WTC11 (cell line): Measurements from ENCODE around the gene RABGEF1. TPM values are rescaled to one million over a fixed set of nuclear protein-coding genes. Genes with fewer than 3 reads are reported as not detected.
"Not testable (repeated sequence)": the region's sequence is repeated elsewhere in the genome, so short reads cannot be mapped to it uniquely, and the experiment has no call there.

Experiments used
- ATAC-seq: fragments of 200-7000 bp; cut with Tn5 transposase; 2 replicates; pipeline ENCODE4 v1.10.0; 2021; ENCODE audit warnings: mild to moderate bottlenecking, moderate library complexity
- CTCF ChIA-PET: fragments of 300-600 bp; sonication (Branson Sonifier 250); formaldehyde crosslinking; loops from one replicate; lab custom pipeline; 2021; ENCODE audit warnings: antibody characterized with exemption; lab: Charles Lee
- POLR2A ChIA-PET: fragments of 350-600 bp; sonication (Branson Sonifier 250); formaldehyde crosslinking; loops from one replicate; lab custom pipeline; 2021; ENCODE audit warnings: antibody characterized with exemption; lab: Charles Lee
- DNase-seq: peaks from one replicate; pipeline ENCODE4 v3.0.0; 2021; ENCODE audit warnings: low spot score
- H3K27ac Mint-ChIP-seq: 2 replicates; pipeline ENCODE4 v1.8.0; 2021; ENCODE audit warnings: mixed read lengths
- H3K27me3 Mint-ChIP-seq: 2 replicates; pipeline ENCODE4 v1.8.0; 2021; ENCODE audit warnings: low read depth, mild to moderate bottlenecking, moderate library complexity, mixed read lengths
- H3K36me3 Mint-ChIP-seq: 2 replicates; pipeline ENCODE4 v1.8.0; 2021; ENCODE audit warnings: mixed read lengths
- H3K4me1 Mint-ChIP-seq: 2 replicates; pipeline ENCODE4 v1.8.0; 2022; ENCODE audit warnings: mixed read lengths
- H3K4me3 Mint-ChIP-seq: 2 replicates; pipeline ENCODE4 v1.8.0; 2021; ENCODE audit warnings: mild to moderate bottlenecking, moderate library complexity, mixed read lengths
- H3K9me3 Mint-ChIP-seq: 2 replicates; pipeline ENCODE4 v1.8.0; 2021; ENCODE audit warnings: mixed read lengths
- E2F4 ChIP-seq: sonication (generic); formaldehyde crosslinking; IDR thresholded peaks from 2 replicates; pipeline ENCODE4 v1.8.1; 2022; ENCODE audit warnings: low read depth, mild to moderate bottlenecking, moderate library complexity, missing genetic modification reagents, borderline replicate concordance
- ELF4 ChIP-seq: sonication (generic); formaldehyde crosslinking; IDR thresholded peaks from 2 replicates; pipeline ENCODE4 v1.8.1; 2022; ENCODE audit warnings: low read depth, mild to moderate bottlenecking, moderate library complexity, missing genetic modification reagents
- ERG ChIP-seq: fragments of 250-450 bp; sonication (Bioruptor Pico); IDR thresholded peaks from 2 replicates; pipeline ENCODE4 v1.8.0; 2021; ENCODE audit warnings: mild to moderate bottlenecking
- GTF2I ChIP-seq: fragments of 250-450 bp; sonication (Bioruptor Pico); conservative IDR thresholded peaks from 2 replicates; pipeline ENCODE4 v1.4.0; 2021; ENCODE audit warnings: mild to moderate bottlenecking
- KAT7 ChIP-seq: sonication (generic); formaldehyde crosslinking; IDR thresholded peaks from 2 replicates; pipeline ENCODE4 v1.8.1; 2023; ENCODE audit warnings: missing genetic modification reagents, mild to moderate bottlenecking, borderline replicate concordance
- NR3C1 ChIP-seq: sonication (generic); formaldehyde crosslinking; conservative IDR thresholded peaks from 2 replicates; pipeline ENCODE4 v1.8.1; 2023; ENCODE audit warnings: low read depth, mild to moderate bottlenecking, missing genetic modification reagents
- RORB ChIP-seq: fragments of 250-450 bp; sonication (Bioruptor Pico); IDR thresholded peaks from 2 replicates; pipeline ENCODE4 v1.9.0; 2021; ENCODE audit warnings: mild to moderate bottlenecking
- ZNF232 ChIP-seq: sonication (generic); formaldehyde crosslinking; IDR thresholded peaks from 2 replicates; pipeline ENCODE4 v1.8.0; 2022; ENCODE audit warnings: mild to moderate bottlenecking, missing genetic modification reagents
- ZNF425 ChIP-seq: fragments of 250-450 bp; sonication (Bioruptor Pico); conservative IDR thresholded peaks from 2 replicates; pipeline ENCODE4 v1.9.0; 2021; ENCODE audit warnings: mild to moderate bottlenecking
- total RNA-seq: library from RNA; stranded (reverse); gene quantifications from 3 replicates; pipeline ENCODE4 v1.2.3, GENCODE V29; 2021
- TF ChIP-seq, protein P1 (sequence below): sonication (generic); formaldehyde crosslinking; IDR thresholded peaks from 2 replicates; pipeline ENCODE4 v1.8.1; 2023; ENCODE audit warnings: mild to moderate bottlenecking, missing genetic modification reagents, moderate library complexity
- TF ChIP-seq, protein P2 (sequence below): sonication (generic); formaldehyde crosslinking; IDR thresholded peaks from 2 replicates; pipeline ENCODE4 v1.8.0; 2022; ENCODE audit warnings: mild to moderate bottlenecking, missing genetic modification reagents
- TF ChIP-seq, protein P3 (sequence below): fragments of 250-450 bp; sonication (Bioruptor Pico); IDR thresholded peaks from 2 replicates; pipeline ENCODE4 v1.9.0; 2021; ENCODE audit warnings: mild to moderate bottlenecking

The RABGEF1 gene
- total RNA-seq, 1 experiment from 2014 or later: 18.1 TPM

DNA sequence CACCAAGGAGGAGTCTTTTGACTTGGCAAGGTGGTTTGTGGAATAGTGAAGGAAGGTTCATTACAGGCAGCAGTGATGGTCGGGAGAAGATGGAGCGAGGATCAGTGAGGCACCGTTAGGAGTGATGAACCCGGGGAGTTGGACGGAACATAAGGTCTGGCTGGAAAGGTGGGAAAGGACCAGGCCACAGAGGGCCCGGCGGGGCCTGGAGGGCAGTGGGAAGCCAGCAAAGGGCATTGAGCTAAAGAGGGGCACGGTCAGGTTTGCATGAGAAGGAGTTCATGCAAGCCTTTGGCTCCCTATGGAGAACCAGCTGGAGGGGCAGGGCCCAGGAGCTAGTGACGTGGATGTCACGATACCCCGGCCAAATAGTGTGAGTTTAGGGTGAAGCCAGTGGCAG, 46.2 kb upstream of the RABGEF1 start:
- TF ChIP-seq GTF2I: no peak
- no peak for TF ChIP-seq KAT7 (CRISPR knock-in tag)
- TF ChIP-seq, protein P1, sequence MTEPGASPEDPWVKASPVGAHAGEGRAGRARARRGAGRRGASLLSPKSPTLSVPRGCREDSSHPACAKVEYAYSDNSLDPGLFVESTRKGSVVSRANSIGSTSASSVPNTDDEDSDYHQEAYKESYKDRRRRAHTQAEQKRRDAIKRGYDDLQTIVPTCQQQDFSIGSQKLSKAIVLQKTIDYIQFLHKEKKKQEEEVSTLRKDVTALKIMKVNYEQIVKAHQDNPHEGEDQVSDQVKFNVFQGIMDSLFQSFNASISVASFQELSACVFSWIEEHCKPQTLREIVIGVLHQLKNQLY (CRISPR knock-in tag): no peak
- no peak for TF ChIP-seq E2F4 (CRISPR knock-in tag)
- TF ChIP-seq, protein P2, sequence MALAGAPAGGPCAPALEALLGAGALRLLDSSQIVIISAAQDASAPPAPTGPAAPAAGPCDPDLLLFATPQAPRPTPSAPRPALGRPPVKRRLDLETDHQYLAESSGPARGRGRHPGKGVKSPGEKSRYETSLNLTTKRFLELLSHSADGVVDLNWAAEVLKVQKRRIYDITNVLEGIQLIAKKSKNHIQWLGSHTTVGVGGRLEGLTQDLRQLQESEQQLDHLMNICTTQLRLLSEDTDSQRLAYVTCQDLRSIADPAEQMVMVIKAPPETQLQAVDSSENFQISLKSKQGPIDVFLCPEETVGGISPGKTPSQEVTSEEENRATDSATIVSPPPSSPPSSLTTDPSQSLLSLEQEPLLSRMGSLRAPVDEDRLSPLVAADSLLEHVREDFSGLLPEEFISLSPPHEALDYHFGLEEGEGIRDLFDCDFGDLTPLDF (CRISPR knock-in tag): no peak
- TF ChIP-seq, protein P3, sequence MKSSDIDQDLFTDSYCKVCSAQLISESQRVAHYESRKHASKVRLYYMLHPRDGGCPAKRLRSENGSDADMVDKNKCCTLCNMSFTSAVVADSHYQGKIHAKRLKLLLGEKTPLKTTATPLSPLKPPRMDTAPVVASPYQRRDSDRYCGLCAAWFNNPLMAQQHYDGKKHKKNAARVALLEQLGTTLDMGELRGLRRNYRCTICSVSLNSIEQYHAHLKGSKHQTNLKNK (CRISPR knock-in tag): no peak
- TF ChIP-seq ELF4 (CRISPR knock-in tag): no peak
- Mint-ChIP-seq H3K4me3 (no peak overlapping the region), H3K27ac (peak overlapping the region; percentile 50; the same call in 1 of the 2 replicates), H3K9me3 (no peaks in the 10 kb centered on the region), H3K4me1 (peaks cover 6% of the 10 kb centered on the region), H3K27me3 (no peaks in the 10 kb centered on the region; the same call in 1 of the 2 replicates), H3K36me3 (no peaks in the 10 kb centered on the region)
- DNase-seq (no peak), ATAC-seq (no peak)
- ChIA-PET CTCF (no interaction called here), POLR2A (no interaction called here)

- DNase-seq, ATAC-seq, POLR2A ChIA-PET, CTCF ChIA-PET, H3K9me3 Mint-ChIP-seq, H3K36me3 Mint-ChIP-seq, H3K4me3 Mint-ChIP-seq, H3K27me3 Mint-ChIP-seq, H3K4me1 Mint-ChIP-seq: not testable (repeated sequence)
- H3K27ac Mint-ChIP-seq: peak overlapping the region; percentile 85; the same call in 1 of the 2 replicates
Observed at GRCh38 chr7:66695417-66695816, 45.1 kb upstream of the RABGEF1 start.

- H3K27me3 Mint-ChIP-seq, ATAC-seq, H3K36me3 Mint-ChIP-seq, H3K27ac Mint-ChIP-seq, H3K4me3 Mint-ChIP-seq, CTCF ChIA-PET, DNase-seq, H3K9me3 Mint-ChIP-seq, H3K4me1 Mint-ChIP-seq, POLR2A ChIA-PET: not testable (repeated sequence)
Observed at GRCh38 chr7:66696134-66696533, 44.4 kb upstream of the RABGEF1 start.

- CTCF ChIA-PET: interaction anchor here (1.3 kb wide), 1 partner anchor 140 kb away, joined by 4 read pairs; no protein-coding TSS in a partner anchor
- H3K27me3 Mint-ChIP-seq: no peaks in the 10 kb centered on the region; the same call in 1 of the 2 replicates
- no peaks in the 10 kb centered on the region for H3K9me3 Mint-ChIP-seq
- no peak overlapping the region for H3K4me3 Mint-ChIP-seq
- DNase-seq (no peak), ATAC-seq (no peak)
- no peak overlapping the region for H3K27ac Mint-ChIP-seq
- POLR2A ChIA-PET: no interaction called here
- H3K4me1 Mint-ChIP-seq: peaks cover 6% of the 10 kb centered on the region
- TF ChIP-seq ZNF425 (CRISPR knock-in tag) (no peak), ZNF232 (CRISPR knock-in tag) (no peak), NR3C1 (CRISPR knock-in tag) (no peak), ERG (CRISPR knock-in tag) (no peak), RORB (CRISPR knock-in tag) (no peak)
- TF ChIP-seq, all 79 proteins: peak for 0
- no peaks in the 10 kb centered on the region for H3K36me3 Mint-ChIP-seq
Observed at GRCh38 chr7:66696774-66697191, 43.8 kb upstream of the RABGEF1 start.
